GM12878 (cell line): ENCODE results near the gene SUFU. TPM values are rescaled to one million over a fixed set of nuclear protein-coding genes. Genes with fewer than 3 reads are reported as not detected.

ENCODE experiments used
- ATAC-seq: fragments of 200-7000 bp; cut with Tn5 transposase; 3 replicates; pipeline ENCODE4 v1.9.1; 2020; ENCODE audit warnings: mild to moderate bottlenecking, moderate library complexity
- BruUV-seq: library from RNA; stranded (reverse); fragments of 400-500 nt; replicated peaks from 2 replicates; lab custom pipeline; 2021; lab: Mats Ljungman, UMichigan
- CTCF ChIA-PET: fragments of 300-600 bp; sonication (Branson Sonifier 250); formaldehyde crosslinking; extraction: SDS; loops from one replicate; lab custom pipeline; 2021; ENCODE audit warnings: inconsistent platforms; lab: Yijun Ruan, JAX
- POLR2A ChIA-PET: fragments of 350-600 bp; formaldehyde crosslinking; extraction: SDS; loops from one replicate; lab custom pipeline; 2021; ENCODE audit warnings: inconsistent platforms; lab: Charles Lee
- RAD21 ChIA-PET: fragments of 300-600 bp; sonication (Branson Sonifier 250); formaldehyde crosslinking; loops from one replicate; lab custom pipeline; 2023; ENCODE audit warnings: antibody characterized with exemption; ENCODE audit not compliant: unreplicated experiment; lab: Charles Lee
- SMC1A ChIA-PET: fragments of 300-600 bp; sonication (Branson Sonifier 250); formaldehyde crosslinking; loops from one replicate; lab custom pipeline; 2023; ENCODE audit not compliant: unreplicated experiment, uncharacterized antibody; lab: Charles Lee
- DNase-seq: peaks from one replicate; pipeline ENCODE4 v3.0.0-alpha.2; 2011; ENCODE audit warnings: low read depth, low spot score
- FAIRE-seq: peaks from 3 replicates; lab custom pipeline; 2011; peaks lifted over from hg19 to GRCh38; lab: Jason Lieb, UNC
- H2AFZ ChIP-seq: 2 replicates; pipeline ENCODE4 v1.6.0; 2011; ENCODE audit warnings: low read depth, low read length, control low read depth; ENCODE audit not compliant: control insufficient read depth
- H3K27ac ChIP-seq: 2 replicates; pipeline ENCODE4 v1.5.1; 2011; ENCODE audit warnings: control low read depth; ENCODE audit not compliant: control insufficient read depth, insufficient read depth
- H3K27me3 ChIP-seq, 2 experiments: replicated peaks in 1 of 2; 2 replicates each; pipeline versions ENCODE4 v1.6.0 to v1.6.1; 2011; ENCODE audit warnings: low read length in 1 of 2; ENCODE audit not compliant: control insufficient read depth in 2 of 2, insufficient read depth in 2 of 2
- H3K36me3 ChIP-seq, 2 experiments: 2 replicates each; pipeline ENCODE4 v1.5.1; 2011; ENCODE audit warnings: low read length in 1 of 2; ENCODE audit not compliant: control insufficient read depth in 2 of 2, insufficient read depth in 2 of 2
- H3K4me1 ChIP-seq: 2 replicates; pipeline ENCODE4 v1.6.1; 2011; ENCODE audit warnings: mild to moderate bottlenecking, low read length, moderate library complexity, mixed read lengths; ENCODE audit not compliant: control insufficient read depth, insufficient read depth
- H3K4me2 ChIP-seq: 2 replicates; pipeline ENCODE4 v1.6.0; 2011; ENCODE audit warnings: control low read depth; ENCODE audit not compliant: control insufficient read depth, insufficient read depth
- H3K4me3 ChIP-seq: fragments of 200-600 bp; sonication (generic); 2 replicates; pipeline ENCODE4 v1.5.1; 2016
- H3K79me2 ChIP-seq: 2 replicates; pipeline ENCODE4 v1.6.0; 2011; ENCODE audit warnings: low read length; ENCODE audit not compliant: control insufficient read depth, insufficient read depth
- H3K9ac ChIP-seq: 2 replicates; pipeline ENCODE4 v1.8.0; 2011; ENCODE audit warnings: low read length, control low read depth, mixed read lengths; ENCODE audit not compliant: control insufficient read depth, insufficient read depth
- H3K9me3 ChIP-seq: replicated peaks from 3 replicates; pipeline ENCODE4 v1.5.1; 2011; ENCODE audit warnings: mild to moderate bottlenecking, low read length; ENCODE audit not compliant: control insufficient read depth, insufficient read depth
- H4K20me1 ChIP-seq: 2 replicates; pipeline ENCODE4 v1.6.0; 2011; ENCODE audit not compliant: control insufficient read depth, insufficient read depth
- DPF2 ChIP-seq: fragments of 450-650 bp; IDR thresholded peaks from 2 replicates; pipeline ENCODE4 v1.6.1; 2017; ENCODE audit warnings: mild to moderate bottlenecking
- EED ChIP-seq: sonication (generic); IDR thresholded peaks from 2 replicates; pipeline ENCODE4 v1.6.1; 2016; ENCODE audit warnings: antibody characterized with exemption, low read depth
- KAT2A ChIP-seq: conservative IDR thresholded peaks from 2 replicates; pipeline ENCODE4 v1.6.1; 2011; ENCODE audit warnings: low read depth, low read length; ENCODE audit not compliant: control insufficient read depth
- PML ChIP-seq: IDR thresholded peaks from 2 replicates; pipeline ENCODE4 v1.6.1; 2012; ENCODE audit warnings: low read length, inconsistent platforms
- RAD21 ChIP-seq: IDR thresholded peaks from 2 replicates; pipeline ENCODE4 v1.6.1; 2011; ENCODE audit warnings: mild to moderate bottlenecking, low read depth, low read length, moderate library complexity; ENCODE audit not compliant: insufficient read depth
- RB1 ChIP-seq: fragments of 450-650 bp; formaldehyde crosslinking; IDR thresholded peaks from 2 replicates; pipeline ENCODE4 v1.6.1; 2017; ENCODE audit warnings: mild to moderate bottlenecking, borderline replicate concordance
- SIN3A ChIP-seq: IDR thresholded peaks from 2 replicates; pipeline ENCODE4 v1.6.1; 2012; ENCODE audit warnings: low read depth, low read length, improper control_type of control experiment
- SMAD1 ChIP-seq: fragments of 450-650 bp; IDR thresholded peaks from 2 replicates; pipeline ENCODE4 v1.6.1; 2018; ENCODE audit warnings: mild to moderate bottlenecking, low read depth; ENCODE audit not compliant: partially characterized antibody
- SREBF1 ChIP-seq: IDR thresholded peaks from 2 replicates; pipeline ENCODE4 v1.6.1; 2012; ENCODE audit warnings: mild to moderate bottlenecking, low read length
- YY1 ChIP-seq: IDR thresholded peaks from 2 replicates; pipeline ENCODE4 v1.6.1; 2011; ENCODE audit warnings: low read depth, mild to moderate bottlenecking, low read length
- ZNF217 ChIP-seq: fragments of 450-650 bp; IDR thresholded peaks from 2 replicates; pipeline ENCODE4 v1.6.1; 2017; ENCODE audit warnings: antibody characterized with exemption, mild to moderate bottlenecking
- WGBS: methylation state at CpG from one replicate; pipeline ENCODE4 v1.1.6; 2016; ENCODE audit warnings: low lambda C conversion rate; ENCODE audit not compliant: insufficient replicate concordance, insufficient coverage; ENCODE audit errors: missing lambda C conversion rate; 5-methylcytosine and 5-hydroxymethylcytosine counted together
- in situ Hi-C: fragments of 300-500 bp; cut with MboI; formaldehyde crosslinking; loops from 9 replicates; pipeline ENCODE4 v1.14.3; 2018; ENCODE audit warnings: mixed read lengths
- intact Hi-C: fragments of 100-400 bp; cut with micrococcal nuclease; formaldehyde crosslinking; loops from one replicate; pipeline ENCODE4 v1.14.2; 2022; ENCODE audit not compliant: unreplicated experiment
- polyA plus RNA-seq, 11 experiments: library from polyadenylated mRNA; depleted of rRNA in 4 of 11; unstranded in 6 of 11; stranded (reverse) in 5 of 11; fragments of >200 nt; fragmentation: Nextera tagmentation in 4 of 11; fragmentation: Illumina TruSeq in 1 of 11; extraction: Ambion mirVana in 4 of 11; extraction: Trizol in 1 of 11; gene quantifications; 1 replicate in 1 of 11; 2 replicates in 10 of 11; pipeline versions ENCODE4 v1.2.1 to v1.2.3, GENCODE V29; 2011 to 2016; ENCODE audit warnings: inconsistent platforms in 2 of 11, missing spikeins in 2 of 11, low read depth in 1 of 11
- total RNA-seq, 4 experiments: library from RNA; depleted of rRNA in 3 of 4; stranded (reverse); fragments of >200 nt in 3 of 4; fragmentation: Illumina TruSeq in 1 of 4; extraction: Trizol in 1 of 4; gene quantifications; 2 replicates each; pipeline versions ENCODE4 v1.2.1 to v1.2.3, GENCODE V29; 2013 to 2021
- TF ChIP-seq, protein P1 (sequence below): IDR thresholded peaks from 2 replicates; pipeline ENCODE4 v1.6.1; 2011; ENCODE audit warnings: mild to moderate bottlenecking, low read depth, low read length, moderate library complexity; ENCODE audit not compliant: insufficient replicate concordance

The SUFU gene
- total and polyA plus RNA-seq, 10 of the 15 experiments (the other 5 are each of a cell fraction or from before 2014, with no cell fraction given): 0.68 to 7.7 (median 2.4) TPM

DNA sequence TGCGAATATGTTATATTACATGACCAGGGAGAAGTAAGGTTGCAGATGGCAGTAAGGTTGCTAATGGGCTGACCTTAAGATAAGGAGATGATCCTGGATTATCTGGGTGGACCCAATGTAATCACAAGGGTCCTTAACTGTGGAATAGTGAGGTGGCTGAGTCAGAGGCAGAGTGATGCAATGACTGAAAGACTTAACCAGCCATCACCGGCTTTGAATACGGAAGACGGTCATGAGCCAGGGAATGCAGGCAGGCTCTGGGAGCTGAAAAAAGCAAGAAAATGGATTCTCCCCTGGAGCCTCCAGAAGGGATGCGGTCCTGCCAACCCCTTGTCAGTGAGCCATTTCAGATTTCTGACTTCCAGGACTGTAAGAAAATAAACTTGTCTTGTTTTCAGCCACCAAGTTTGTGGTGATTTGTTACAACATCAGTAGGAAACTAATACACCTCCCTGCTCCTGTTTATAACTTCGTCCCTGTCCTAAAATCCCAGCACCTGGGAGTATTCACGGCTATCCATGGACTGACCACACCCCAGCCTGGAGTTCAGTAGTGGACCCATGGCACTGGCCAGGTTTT lies 47.8 kb upstream of the SUFU start:
- ChIA-PET SMC1A (interaction anchor here (1.1 kb wide), 1 partner anchor 57 kb away, joined by 3 read pairs; no protein-coding TSS in a partner anchor), RAD21 (interaction anchor here (1.2 kb wide), 1 partner anchor 128 kb away, joined by 3 read pairs; no protein-coding TSS in a partner anchor), CTCF (no interaction called here), POLR2A (no interaction called here)
- in situ Hi-C loops: no loop called here
- ATAC-seq (no peak), DNase-seq (no peak), FAIRE-seq (no peak)
- no peak for TF ChIP-seq RB1
- no peak for TF ChIP-seq KAT2A
- no peak for TF ChIP-seq SIN3A
- TF ChIP-seq, protein P1, sequence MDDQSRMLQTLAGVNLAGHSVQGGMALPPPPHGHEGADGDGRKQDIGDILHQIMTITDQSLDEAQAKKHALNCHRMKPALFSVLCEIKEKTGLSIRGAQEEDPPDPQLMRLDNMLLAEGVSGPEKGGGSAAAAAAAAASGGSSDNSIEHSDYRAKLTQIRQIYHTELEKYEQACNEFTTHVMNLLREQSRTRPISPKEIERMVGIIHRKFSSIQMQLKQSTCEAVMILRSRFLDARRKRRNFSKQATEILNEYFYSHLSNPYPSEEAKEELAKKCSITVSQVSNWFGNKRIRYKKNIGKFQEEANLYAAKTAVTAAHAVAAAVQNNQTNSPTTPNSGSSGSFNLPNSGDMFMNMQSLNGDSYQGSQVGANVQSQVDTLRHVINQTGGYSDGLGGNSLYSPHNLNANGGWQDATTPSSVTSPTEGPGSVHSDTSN: no peak
- no peak for TF ChIP-seq EED
- TF ChIP-seq YY1: no peak
- TF ChIP-seq DPF2: no peak
- no peak for TF ChIP-seq PML
- TF ChIP-seq SREBF1: no peak
- no peak for TF ChIP-seq ZNF217
- TF ChIP-seq RAD21: no peak
- no peak for TF ChIP-seq SMAD1
- intact Hi-C loops: no loop called here
- peaks cover 16% of the 10 kb centered on the region for H3K4me1 ChIP-seq
- no peak overlapping the region for H3K9ac ChIP-seq
- H4K20me1 ChIP-seq: no peaks in the 10 kb centered on the region
- H3K9me3 ChIP-seq: no peaks in the 10 kb centered on the region
- H2AFZ ChIP-seq: no peak overlapping the region
- 98% methylated on average over 7 of the region's 7 CpGs for WGBS
- no peak overlapping the region for H3K4me3 ChIP-seq
- no TSS peak for BruUV-seq
- no peak overlapping the region for H3K4me2 ChIP-seq
- H3K36me3 ChIP-seq: no peaks in the 10 kb centered on the region; a peak in 1 of 4 replicates
- H3K27ac ChIP-seq: no peak overlapping the region
- peaks cover 11% of the 10 kb centered on the region for H3K79me2 ChIP-seq
- H3K27me3 ChIP-seq: no peaks in the 10 kb centered on the region
